K562 (cell line): Measurements from ENCODE around the gene ETS2.

Experiments used
- CEBPB ChIP-seq: fragments of 450-650 bp; IDR thresholded peaks from 2 replicates; pipeline ENCODE4 v1.6.1; 2016; ENCODE audit warnings: missing genetic modification characterization, missing compliant biosample characterization
- NCOA4 ChIP-seq: fragments of 450-650 bp; IDR thresholded peaks from 2 replicates; pipeline ENCODE4 v1.6.1; 2018; ENCODE audit warnings: mild to moderate bottlenecking; ENCODE audit not compliant: partially characterized antibody
- TF ChIP-seq, protein P1 (sequence below), 3 experiments: IDR thresholded peaks in 2 of 3; conservative IDR thresholded peaks in 1 of 3; 2 replicates each; pipeline ENCODE4 v1.5.1; 2011 to 2012; ENCODE audit warnings: low read length in 3 of 3, mild to moderate bottlenecking in 3 of 3, control low read depth in 2 of 3, improper control_type of control experiment in 1 of 3, inconsistent platforms in 1 of 3, low read depth in 1 of 3, mixed read lengths in 1 of 3, moderate library complexity in 1 of 3; ENCODE audit not compliant: insufficient read depth in 2 of 3

DNA sequence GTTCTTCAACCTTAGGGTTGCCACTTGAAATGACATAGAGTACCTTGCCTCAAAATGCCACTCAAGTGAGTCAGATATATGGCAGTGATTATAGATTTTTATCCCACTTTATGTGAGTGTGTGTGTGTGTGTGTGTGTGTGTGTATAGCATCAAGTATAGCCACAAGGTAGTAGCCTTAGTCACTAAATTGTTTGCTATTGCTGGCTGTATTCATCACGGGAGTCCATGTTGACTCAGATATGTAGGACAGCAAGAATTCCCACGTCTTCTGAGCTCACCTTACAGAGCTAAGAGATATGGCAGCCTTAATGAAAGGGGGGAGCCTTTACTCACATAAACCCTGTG lies 9.3 kb downstream of the ETS2 start:
- no peak for TF ChIP-seq NCOA4
- TF ChIP-seq, protein P1, sequence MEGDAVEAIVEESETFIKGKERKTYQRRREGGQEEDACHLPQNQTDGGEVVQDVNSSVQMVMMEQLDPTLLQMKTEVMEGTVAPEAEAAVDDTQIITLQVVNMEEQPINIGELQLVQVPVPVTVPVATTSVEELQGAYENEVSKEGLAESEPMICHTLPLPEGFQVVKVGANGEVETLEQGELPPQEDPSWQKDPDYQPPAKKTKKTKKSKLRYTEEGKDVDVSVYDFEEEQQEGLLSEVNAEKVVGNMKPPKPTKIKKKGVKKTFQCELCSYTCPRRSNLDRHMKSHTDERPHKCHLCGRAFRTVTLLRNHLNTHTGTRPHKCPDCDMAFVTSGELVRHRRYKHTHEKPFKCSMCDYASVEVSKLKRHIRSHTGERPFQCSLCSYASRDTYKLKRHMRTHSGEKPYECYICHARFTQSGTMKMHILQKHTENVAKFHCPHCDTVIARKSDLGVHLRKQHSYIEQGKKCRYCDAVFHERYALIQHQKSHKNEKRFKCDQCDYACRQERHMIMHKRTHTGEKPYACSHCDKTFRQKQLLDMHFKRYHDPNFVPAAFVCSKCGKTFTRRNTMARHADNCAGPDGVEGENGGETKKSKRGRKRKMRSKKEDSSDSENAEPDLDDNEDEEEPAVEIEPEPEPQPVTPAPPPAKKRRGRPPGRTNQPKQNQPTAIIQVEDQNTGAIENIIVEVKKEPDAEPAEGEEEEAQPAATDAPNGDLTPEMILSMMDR (IDR thresholded peaks at IDR 0.05 in 2 of 3, conservative IDR thresholded peaks at IDR 0.05 in 1 of 3; ENCODE audit: insufficient read depth in 2 of 3, low read depth in 1 of 3, low read length in 3 of 3) = no peak
- TF ChIP-seq CEBPB (tag) = no peak
